Ecto neural progenitor cell (in vitro differentiated cells): ENCODE data around the gene ABCB11.
"Not testable (repeated sequence)": the region's sequence is repeated elsewhere in the genome, so short reads cannot be mapped to it uniquely, and the experiment has no call there.

Experiments
- DNase-seq: peaks from one replicate; pipeline ENCODE4 v3.0.0-alpha.2; 2018; ENCODE audit warnings: low spot score

Gene ABCB11

GRCh38 chr2:168971261-168971660 lies 59.9 kb downstream of the ABCB11 start:
- DNase-seq = no peak

- DNase-seq = no peak
Measured at GRCh38 chr2:168970711-168971233, 60.4 kb downstream of the ABCB11 start.

- DNase-seq = no peak
Measured at GRCh38 chr2:168969865-168970264, 61.3 kb downstream of the ABCB11 start.

- no peak for DNase-seq
Measured at GRCh38 chr2:168968342-168968741, 62.8 kb downstream of the ABCB11 start.

GRCh38 chr2:168964251-168964807 lies 66.8 kb downstream of the ABCB11 start:
- DNase-seq = no peak

- no peak for DNase-seq
Measured at GRCh38 chr2:168962636-168963035, 68.5 kb downstream of the ABCB11 start.

GRCh38 chr2:168961450-168962229 lies 69.5 kb downstream of the ABCB11 start:
- DNase-seq = no peak

GRCh38 chr2:168956392-168956791 lies 74.7 kb downstream of the ABCB11 start:
- no peak for DNase-seq

GRCh38 chr2:168955321-168955720 lies 75.8 kb downstream of the ABCB11 start:
- no peak for DNase-seq

- no peak for DNase-seq
Measured at GRCh38 chr2:168954256-168954655, 76.9 kb downstream of the ABCB11 start.

GRCh38 chr2:168952424-168952823 lies 78.7 kb downstream of the ABCB11 start:
- DNase-seq = no peak

GRCh38 chr2:168951871-168952270 lies 79.3 kb downstream of the ABCB11 start:
- no peak for DNase-seq

GRCh38 chr2:168949324-168949723 lies 81.8 kb downstream of the ABCB11 start:
- no peak for DNase-seq

- no peak for DNase-seq
Measured at GRCh38 chr2:168948621-168949212, 82.4 kb downstream of the ABCB11 start.

GRCh38 chr2:168945508-168945907 lies 85.6 kb downstream of the ABCB11 start:
- no peak for DNase-seq

- no peak for DNase-seq
Measured at GRCh38 chr2:168944065-168944464, 87.1 kb downstream of the ABCB11 start.

GRCh38 chr2:168941297-168941696 lies 89.8 kb downstream of the ABCB11 start:
- DNase-seq = no peak

GRCh38 chr2:168939918-168940317 lies 91.2 kb downstream of the ABCB11 start:
- no peak for DNase-seq

- DNase-seq = no peak
Measured at GRCh38 chr2:168939061-168939460, 92.1 kb downstream of the ABCB11 start.

GRCh38 chr2:168935810-168936581 lies 95.1 kb downstream of the ABCB11 start:
- no peak for DNase-seq

GRCh38 chr2:168934826-168935225 lies 96.3 kb downstream of the ABCB11 start:
- DNase-seq = no peak

- DNase-seq = not testable (repeated sequence)
Measured at GRCh38 chr2:168932174-168932573, 99.0 kb downstream of the ABCB11 start.
